K562 (cell line): ENCODE data around the gene OOSP4B. TPM values are rescaled to one million over a fixed set of nuclear protein-coding genes. Genes with fewer than 3 reads are reported as not detected.

Experiments used
- ATAC-seq: fragments of 200-7000 bp; cut with Tn5 transposase; 3 replicates; pipeline ENCODE4 v1.9.1; 2020; ENCODE audit warnings: moderate library complexity
- BruUV-seq: library from RNA; stranded (reverse); fragments of 400-500 nt; replicated peaks from 2 replicates; lab custom pipeline; 2021; lab: Mats Ljungman, UMichigan
- CTCF ChIA-PET: fragments of 300-600 bp; formaldehyde crosslinking; extraction: SDS; loops from one replicate; lab custom pipeline; 2021; ENCODE audit warnings: low intra/inter-chr PET ratio; lab: Yijun Ruan, JAX
- POLR2A ChIA-PET: fragments of 300-600, 350-650 bp; sonication (Branson Sonifier 250); formaldehyde crosslinking; extraction: SDS; loops from one replicate; lab custom pipeline; 2021; ENCODE audit warnings: antibody characterized with exemption, inconsistent platforms; lab: Yijun Ruan, JAX
- DNase-seq, 4 experiments: peaks; one replicate each; pipeline versions ENCODE4 v3.0.0 to v3.0.0-alpha.2; 2011 to 2018; ENCODE audit warnings: low spot score in 3 of 4, mixed read lengths in 3 of 4; ENCODE audit errors: extremely low read depth in 1 of 4
- FAIRE-seq: peaks from 2 replicates; lab custom pipeline; 2011; peaks lifted over from hg19 to GRCh38; lab: Jason Lieb, UNC
- H2AFZ ChIP-seq: 2 replicates; pipeline ENCODE4 v1.6.0; 2011; ENCODE audit warnings: low read depth, low read length, control low read depth, inconsistent platforms
- H3K27ac ChIP-seq: fragments of 200-600 bp; 3 replicates; pipeline ENCODE4 v1.8.0; 2011; ENCODE audit warnings: low read depth, mild to moderate bottlenecking, control low read depth, inconsistent platforms, low read length, moderate library complexity, mixed read lengths; ENCODE audit errors: extremely low read depth
- H3K27me3 ChIP-seq, 2 experiments: fragments of 300-600 bp in 1 of 2; 2 replicates in 1 of 2; 3 replicates in 1 of 2; pipeline versions ENCODE4 v1.6.0 to v1.8.0; 2011; ENCODE audit warnings: inconsistent platforms in 2 of 2, low read length in 2 of 2, mild to moderate bottlenecking in 1 of 2, mixed read lengths in 1 of 2, moderate library complexity in 1 of 2; ENCODE audit not compliant: control insufficient read depth in 2 of 2, insufficient read depth in 2 of 2
- H3K36me3 ChIP-seq: fragments of 300-600 bp; 3 replicates; pipeline ENCODE4 v1.8.0; 2011; ENCODE audit warnings: mild to moderate bottlenecking, low read length, inconsistent platforms; ENCODE audit not compliant: control insufficient read depth, insufficient read depth
- H3K4me1 ChIP-seq, 2 experiments: fragments of 200-600 bp in 1 of 2; replicated peaks in 1 of 2; 2 replicates in 1 of 2; 3 replicates in 1 of 2; pipeline versions ENCODE4 v1.5.1 to v1.8.0; 2011; ENCODE audit warnings: inconsistent platforms in 2 of 2, low read length in 2 of 2, mild to moderate bottlenecking in 1 of 2, mixed read lengths in 1 of 2, moderate library complexity in 1 of 2; ENCODE audit not compliant: control insufficient read depth in 2 of 2, insufficient read depth in 2 of 2
- H3K4me2 ChIP-seq: 2 replicates; pipeline ENCODE4 v1.6.1; 2011; ENCODE audit warnings: low read length, control low read depth, inconsistent platforms, mixed read lengths; ENCODE audit not compliant: insufficient read depth
- H3K4me3 ChIP-seq: fragments of 200-600 bp; sonication (generic), shearing (Covaris generic); 2 replicates; pipeline ENCODE4 v1.5.1; 2016; ENCODE audit warnings: control low read depth, inconsistent platforms
- H3K79me2 ChIP-seq: fragments of 200-600 bp; 3 replicates; pipeline ENCODE4 v1.8.0; 2011; ENCODE audit warnings: low read length, inconsistent platforms; ENCODE audit not compliant: control insufficient read depth, insufficient read depth
- H3K9ac ChIP-seq, 2 experiments: 2 replicates each; pipeline versions ENCODE4 v1.6.0 to v1.6.1; 2011; ENCODE audit warnings: low read depth in 2 of 2, low read length in 2 of 2, control low read depth in 1 of 2, inconsistent platforms in 1 of 2, mild to moderate bottlenecking in 1 of 2, mixed read lengths in 1 of 2; ENCODE audit not compliant: insufficient read depth in 1 of 2
- H3K9me1 ChIP-seq: one replicate; pipeline ENCODE4 v1.6.0; 2011; ENCODE audit warnings: inconsistent platforms, mild to moderate bottlenecking, low read length, moderate library complexity; ENCODE audit not compliant: control insufficient read depth, insufficient read depth
- H3K9me3 ChIP-seq: replicated peaks from 2 replicates; pipeline ENCODE4 v1.5.1; 2011; ENCODE audit warnings: low read depth, low read length, inconsistent platforms; ENCODE audit not compliant: control insufficient read depth, insufficient read depth
- H4K20me1 ChIP-seq: replicated peaks from 2 replicates; pipeline ENCODE4 v1.6.1; 2011; ENCODE audit warnings: low read length, inconsistent platforms, mixed read lengths; ENCODE audit not compliant: control insufficient read depth, insufficient read depth
- CC2D1A ChIP-seq: fragments of 450-650 bp; IDR thresholded peaks from 2 replicates; pipeline ENCODE4 v1.6.1; 2017; ENCODE audit warnings: mild to moderate bottlenecking
- CHAMP1 ChIP-seq: fragments of 450-650 bp; IDR thresholded peaks from 2 replicates; pipeline ENCODE4 v1.6.1; 2016; ENCODE audit warnings: mild to moderate bottlenecking
- SNAPC5 ChIP-seq: fragments of 250-450 bp; sonication (Bioruptor Pico); IDR thresholded peaks from 2 replicates; pipeline ENCODE4 v1.8.0; 2021; ENCODE audit warnings: moderate library complexity, mild to moderate bottlenecking, inconsistent platforms
- WGBS: fragments of 100-300 bp; shearing (Covaris generic); methylation state at CpG from one replicate; pipeline ENCODE4 v1.1.6; 2016; ENCODE audit warnings: low coverage, mixed read lengths; ENCODE audit not compliant: insufficient coverage; ENCODE audit errors: missing lambda C conversion rate; 5-methylcytosine and 5-hydroxymethylcytosine counted together
- in situ Hi-C: fragments of 300-500 bp; cut with MboI; formaldehyde crosslinking; loops from 4 replicates; pipeline ENCODE4 v1.15.0; 2018; ENCODE audit warnings: inconsistent platforms, mixed read lengths
- intact Hi-C: fragments of 100-400 bp; cut with micrococcal nuclease; formaldehyde crosslinking; loops from 2 replicates; pipeline ENCODE4 v1.14.2; 2022
- polyA plus RNA-seq, 8 experiments: library from polyadenylated mRNA; depleted of rRNA in 4 of 8; stranded (reverse) in 5 of 8; unstranded in 3 of 8; fragments of >200 nt; fragmentation: Nextera tagmentation in 2 of 8; fragmentation: Illumina TruSeq in 1 of 8; extraction: Ambion mirVana in 2 of 8; extraction: Trizol in 1 of 8; gene quantifications; 2 replicates each; pipeline versions ENCODE4 v1.2.1 to v1.2.3, GENCODE V29; 2011 to 2014; ENCODE audit warnings: inconsistent platforms in 1 of 8, missing spikeins in 1 of 8
- total RNA-seq, 7 experiments: library from RNA; depleted of rRNA in 6 of 7; stranded (reverse); fragments of >200 nt in 6 of 7; fragmentation: Illumina TruSeq in 2 of 7; extraction: Trizol in 2 of 7; gene quantifications; 2 replicates each; pipeline versions ENCODE4 v1.2.1 to v1.2.3, GENCODE V29; 2011 to 2021; ENCODE audit warnings: low replicate concordance in 1 of 7

The OOSP4B gene
- total and polyA plus RNA-seq, 9 of the 15 experiments (the other 6 are each of a cell fraction or from before 2014, with no cell fraction given), result 0.10 to 0.43 (median 0.15) TPM; not detected in 5

- peaks cover 7% of the 10 kb centered on the region for H3K9me3 ChIP-seq
- no peaks in the 10 kb centered on the region for H3K79me2 ChIP-seq
- no peaks in the 10 kb centered on the region for H3K27me3 ChIP-seq
- H3K9me1 ChIP-seq, result no peaks in the 10 kb centered on the region
- DNase-seq, result no peak
- H3K4me1 ChIP-seq, result peaks cover 0 to 8% of the 10 kb centered on the region in 2 experiments; a peak in 2 of 5 replicates
- intact Hi-C loops (no loop called here), in situ Hi-C loops (no loop called here)
- 44% methylated on average over 3 of the region's 3 CpGs for WGBS
- no peak overlapping the region for H3K9ac ChIP-seq
- ATAC-seq, result no peak
- no peak overlapping the region for H2AFZ ChIP-seq
- H3K4me3 ChIP-seq, result no peak overlapping the region
- ChIA-PET POLR2A (no interaction called here), CTCF (no interaction called here)
- H3K4me2 ChIP-seq, result no peak overlapping the region
- H3K27ac ChIP-seq, result no peak overlapping the region
- no peak for FAIRE-seq
- H4K20me1 ChIP-seq, result no peaks in the 10 kb centered on the region
- H3K36me3 ChIP-seq, result no peaks in the 10 kb centered on the region
- no TSS peak for BruUV-seq
- peak; percentile 80 for TF ChIP-seq CHAMP1
- peak; percentile 78 for TF ChIP-seq CC2D1A
- TF ChIP-seq SNAPC5, result no peak
Observed at GRCh38 chr11:60080535-60080934, 63.6 kb downstream of the OOSP4B start.

Other genes starting within 250 kb of the OOSP4B start
Only the 7 nearest of the 11 such genes appear.
- gene TCN1, start 150.7 kb upstream of the OOSP4B start, total RNA-seq (2014; rRNA removed), result 3.8 TPM in 2 replicates
- gene TCN1, start 150.7 kb upstream of the OOSP4B start, total RNA-seq (2014; rRNA removed; fragmentation: Illumina TruSeq; extraction: Trizol), result 7.1 and 8.0 TPM in 2 replicates
- 17.9 and 18.8 TPM in 2 replicates for gene TCN1, start 150.7 kb upstream of the OOSP4B start, total RNA-seq (2015; rRNA removed; fragmentation: Illumina TruSeq; extraction: Trizol)
- gene TCN1, start 150.7 kb upstream of the OOSP4B start, total RNA-seq (2021), result 4.6 and 6.6 TPM in 2 replicates
- gene TCN1, start 150.7 kb upstream of the OOSP4B start, polyA plus RNA-seq (2011; rRNA removed), result 0.63 and 1.4 TPM in 2 replicates
- 9.5 and 10.4 TPM in 2 replicates for gene TCN1, start 150.7 kb upstream of the OOSP4B start, polyA plus RNA-seq (2014; fragmentation: Illumina TruSeq; extraction: Trizol)
- 10 to 100 TPM; 19.0 to 25.9 TPM for gene TCN1, start 150.7 kb upstream of the OOSP4B start, polyA plus RNA-seq (2014; fragmentation: Nextera tagmentation; extraction: Ambion mirVana)
- 4.8 and 5.1 TPM in 2 replicates for gene TCN1, start 150.7 kb upstream of the OOSP4B start, polyA plus RNA-seq (2014; rRNA removed)
- gene OOSP3, start 138.4 kb upstream of the OOSP4B start, total RNA-seq (2014; rRNA removed), result not detected in 2 replicates
- not detected in 2 replicates for gene OOSP3, start 138.4 kb upstream of the OOSP4B start, total RNA-seq (2014; rRNA removed; fragmentation: Illumina TruSeq; extraction: Trizol)
- gene OOSP3, start 138.4 kb upstream of the OOSP4B start, total RNA-seq (2015; rRNA removed; fragmentation: Illumina TruSeq; extraction: Trizol), result not detected in 2 replicates
- gene OOSP3, start 138.4 kb upstream of the OOSP4B start, total RNA-seq (2021), result not detected in 2 replicates
- gene OOSP3, start 138.4 kb upstream of the OOSP4B start, polyA plus RNA-seq (2011; rRNA removed), result 0.09 and 0.15 TPM in 2 replicates
- 0.21 TPM in 1 of 2 replicates, not detected in the other for gene OOSP3, start 138.4 kb upstream of the OOSP4B start, polyA plus RNA-seq (2014; fragmentation: Illumina TruSeq; extraction: Trizol)
- under 1 TPM in 1 of 2 experiments, not detected in 1; 0.32 TPM for gene OOSP3, start 138.4 kb upstream of the OOSP4B start, polyA plus RNA-seq (2014; fragmentation: Nextera tagmentation; extraction: Ambion mirVana)
- 0.09 TPM in 1 of 2 replicates, not detected in the other for gene OOSP3, start 138.4 kb upstream of the OOSP4B start, polyA plus RNA-seq (2014; rRNA removed)
- gene OOSP1, start 78.7 kb upstream of the OOSP4B start, total RNA-seq (2014; rRNA removed), result 0.36 TPM in 1 of 2 replicates, not detected in the other
- gene OOSP1, start 78.7 kb upstream of the OOSP4B start, total RNA-seq (2014; rRNA removed; fragmentation: Illumina TruSeq; extraction: Trizol), result 0.89 and 1.1 TPM in 2 replicates
- gene OOSP1, start 78.7 kb upstream of the OOSP4B start, total RNA-seq (2015; rRNA removed; fragmentation: Illumina TruSeq; extraction: Trizol), result 0.30 and 0.58 TPM in 2 replicates
- gene OOSP1, start 78.7 kb upstream of the OOSP4B start, total RNA-seq (2021), result 0.31 and 0.62 TPM in 2 replicates
- gene OOSP1, start 78.7 kb upstream of the OOSP4B start, polyA plus RNA-seq (2011; rRNA removed), result 0.14 and 0.20 TPM in 2 replicates
- 0.30 and 0.61 TPM in 2 replicates for gene OOSP1, start 78.7 kb upstream of the OOSP4B start, polyA plus RNA-seq (2014; fragmentation: Illumina TruSeq; extraction: Trizol)
- gene OOSP1, start 78.7 kb upstream of the OOSP4B start, polyA plus RNA-seq (2014; fragmentation: Nextera tagmentation; extraction: Ambion mirVana), result 1 to 10 TPM; 2.4 to 3.0 TPM
- gene OOSP1, start 78.7 kb upstream of the OOSP4B start, polyA plus RNA-seq (2014; rRNA removed), result 0.56 and 2.3 TPM in 2 replicates
- 0.49 TPM in 1 of 2 replicates, not detected in the other for gene OOSP4A, start 53.1 kb upstream of the OOSP4B start, total RNA-seq (2014; rRNA removed)
- 0.40 and 1.0 TPM in 2 replicates for gene OOSP4A, start 53.1 kb upstream of the OOSP4B start, total RNA-seq (2014; rRNA removed; fragmentation: Illumina TruSeq; extraction: Trizol)
- 0.34 and 0.69 TPM in 2 replicates for gene OOSP4A, start 53.1 kb upstream of the OOSP4B start, total RNA-seq (2015; rRNA removed; fragmentation: Illumina TruSeq; extraction: Trizol)
- 0.40 and 0.65 TPM in 2 replicates for gene OOSP4A, start 53.1 kb upstream of the OOSP4B start, total RNA-seq (2021)
- gene OOSP4A, start 53.1 kb upstream of the OOSP4B start, polyA plus RNA-seq (2011; rRNA removed), result 0.20 TPM in 1 of 2 replicates, not detected in the other
- gene OOSP4A, start 53.1 kb upstream of the OOSP4B start, polyA plus RNA-seq (2014; fragmentation: Illumina TruSeq; extraction: Trizol), result 0.74 TPM in 1 of 2 replicates, not detected in the other
- gene OOSP4A, start 53.1 kb upstream of the OOSP4B start, polyA plus RNA-seq (2014; fragmentation: Nextera tagmentation; extraction: Ambion mirVana), result 1 to 10 TPM; 2.0 to 2.4 TPM
- gene OOSP4A, start 53.1 kb upstream of the OOSP4B start, polyA plus RNA-seq (2014; rRNA removed), result 0.39 and 0.91 TPM in 2 replicates
- 0.64 TPM in 1 of 2 replicates, not detected in the other for gene OOSP2, start 23.2 kb downstream of the OOSP4B start, total RNA-seq (2014; rRNA removed)
- gene OOSP2, start 23.2 kb downstream of the OOSP4B start, total RNA-seq (2014; rRNA removed; fragmentation: Illumina TruSeq; extraction: Trizol), result not detected in 2 replicates
- 0.15 and 0.25 TPM in 2 replicates for gene OOSP2, start 23.2 kb downstream of the OOSP4B start, total RNA-seq (2015; rRNA removed; fragmentation: Illumina TruSeq; extraction: Trizol)
- gene OOSP2, start 23.2 kb downstream of the OOSP4B start, total RNA-seq (2021), result not detected in 2 replicates
- not detected in 2 replicates for gene OOSP2, start 23.2 kb downstream of the OOSP4B start, polyA plus RNA-seq (2011; rRNA removed)
- gene OOSP2, start 23.2 kb downstream of the OOSP4B start, polyA plus RNA-seq (2014; fragmentation: Illumina TruSeq; extraction: Trizol), result 1.5 TPM in 1 of 2 replicates, not detected in the other
- under 1 TPM; 0.14 to 0.32 TPM for gene OOSP2, start 23.2 kb downstream of the OOSP4B start, polyA plus RNA-seq (2014; fragmentation: Nextera tagmentation; extraction: Ambion mirVana)
- gene OOSP2, start 23.2 kb downstream of the OOSP4B start, polyA plus RNA-seq (2014; rRNA removed), result 0.05 TPM in 1 of 2 replicates, not detected in the other
- gene MS4A3, start 39.5 kb downstream of the OOSP4B start, total RNA-seq (2014; rRNA removed), result 26.1 and 31.7 TPM in 2 replicates
- gene MS4A3, start 39.5 kb downstream of the OOSP4B start, total RNA-seq (2014; rRNA removed; fragmentation: Illumina TruSeq; extraction: Trizol), result 55.1 and 58.8 TPM in 2 replicates
- gene MS4A3, start 39.5 kb downstream of the OOSP4B start, total RNA-seq (2015; rRNA removed; fragmentation: Illumina TruSeq; extraction: Trizol), result 64.8 and 71.8 TPM in 2 replicates
- 28.7 and 32.8 TPM in 2 replicates for gene MS4A3, start 39.5 kb downstream of the OOSP4B start, total RNA-seq (2021)
- gene MS4A3, start 39.5 kb downstream of the OOSP4B start, polyA plus RNA-seq (2011; rRNA removed), result 3.4 and 102 TPM in 2 replicates
- 46.3 and 67.5 TPM in 2 replicates for gene MS4A3, start 39.5 kb downstream of the OOSP4B start, polyA plus RNA-seq (2014; fragmentation: Illumina TruSeq; extraction: Trizol)
- 10 to 100 TPM; 84.8 to 94.5 TPM for gene MS4A3, start 39.5 kb downstream of the OOSP4B start, polyA plus RNA-seq (2014; fragmentation: Nextera tagmentation; extraction: Ambion mirVana)
- 32.8 and 39.2 TPM in 2 replicates for gene MS4A3, start 39.5 kb downstream of the OOSP4B start, polyA plus RNA-seq (2014; rRNA removed)
- 0.50 and 1.3 TPM in 2 replicates for gene MS4A2, start 71.5 kb downstream of the OOSP4B start, total RNA-seq (2014; rRNA removed)
- 1.1 and 1.3 TPM in 2 replicates for gene MS4A2, start 71.5 kb downstream of the OOSP4B start, total RNA-seq (2014; rRNA removed; fragmentation: Illumina TruSeq; extraction: Trizol)
- gene MS4A2, start 71.5 kb downstream of the OOSP4B start, total RNA-seq (2015; rRNA removed; fragmentation: Illumina TruSeq; extraction: Trizol), result 5.4 and 5.7 TPM in 2 replicates
- 0.55 and 1.5 TPM in 2 replicates for gene MS4A2, start 71.5 kb downstream of the OOSP4B start, total RNA-seq (2021)
- gene MS4A2, start 71.5 kb downstream of the OOSP4B start, polyA plus RNA-seq (2011; rRNA removed), result 0.06 and 0.61 TPM in 2 replicates
- 1.3 and 2.3 TPM in 2 replicates for gene MS4A2, start 71.5 kb downstream of the OOSP4B start, polyA plus RNA-seq (2014; fragmentation: Illumina TruSeq; extraction: Trizol)
- 1 to 10 TPM in 1 of 2 experiments, under 1 TPM in 1; 0.86 to 1.5 TPM for gene MS4A2, start 71.5 kb downstream of the OOSP4B start, polyA plus RNA-seq (2014; fragmentation: Nextera tagmentation; extraction: Ambion mirVana)
- gene MS4A2, start 71.5 kb downstream of the OOSP4B start, polyA plus RNA-seq (2014; rRNA removed), result 0.77 and 3.1 TPM in 2 replicates